Memory B cell (primary cell): ENCODE data around the gene NOD2.

Experiments
- ATAC-seq: fragments of 150-1000 bp; cut with Tn5 transposase; 2 replicates; pipeline ENCODE4 v1.10.0; 2021; ENCODE audit warnings: low read depth, mild to moderate bottlenecking, moderate library complexity
- DNase-seq, 2 donors: peaks; one replicate each; pipeline ENCODE4 v3.0.0; 2022; ENCODE audit warnings: low spot score in 2 of 2
- H3K27ac Mint-ChIP-seq: one replicate; pipeline ENCODE4 v1.8.0; 2022; ENCODE audit warnings: mild to moderate bottlenecking, moderate library complexity, mixed read lengths
- H3K27me3 Mint-ChIP-seq: one replicate; pipeline ENCODE4 v1.8.0; 2022; ENCODE audit warnings: mixed read lengths
- H3K36me3 Mint-ChIP-seq: one replicate; pipeline ENCODE4 v1.8.0; 2022; ENCODE audit warnings: mild to moderate bottlenecking, mixed read lengths
- H3K4me1 Mint-ChIP-seq: one replicate; pipeline ENCODE4 v1.8.0; 2022; ENCODE audit warnings: mixed read lengths
- H3K4me3 Mint-ChIP-seq: one replicate; pipeline ENCODE4 v1.8.0; 2022; ENCODE audit warnings: mild to moderate bottlenecking, moderate library complexity, mixed read lengths
- H3K9me3 Mint-ChIP-seq: one replicate; pipeline ENCODE4 v1.8.0; 2022; ENCODE audit warnings: mixed read lengths

NOD2 gene

DNA sequence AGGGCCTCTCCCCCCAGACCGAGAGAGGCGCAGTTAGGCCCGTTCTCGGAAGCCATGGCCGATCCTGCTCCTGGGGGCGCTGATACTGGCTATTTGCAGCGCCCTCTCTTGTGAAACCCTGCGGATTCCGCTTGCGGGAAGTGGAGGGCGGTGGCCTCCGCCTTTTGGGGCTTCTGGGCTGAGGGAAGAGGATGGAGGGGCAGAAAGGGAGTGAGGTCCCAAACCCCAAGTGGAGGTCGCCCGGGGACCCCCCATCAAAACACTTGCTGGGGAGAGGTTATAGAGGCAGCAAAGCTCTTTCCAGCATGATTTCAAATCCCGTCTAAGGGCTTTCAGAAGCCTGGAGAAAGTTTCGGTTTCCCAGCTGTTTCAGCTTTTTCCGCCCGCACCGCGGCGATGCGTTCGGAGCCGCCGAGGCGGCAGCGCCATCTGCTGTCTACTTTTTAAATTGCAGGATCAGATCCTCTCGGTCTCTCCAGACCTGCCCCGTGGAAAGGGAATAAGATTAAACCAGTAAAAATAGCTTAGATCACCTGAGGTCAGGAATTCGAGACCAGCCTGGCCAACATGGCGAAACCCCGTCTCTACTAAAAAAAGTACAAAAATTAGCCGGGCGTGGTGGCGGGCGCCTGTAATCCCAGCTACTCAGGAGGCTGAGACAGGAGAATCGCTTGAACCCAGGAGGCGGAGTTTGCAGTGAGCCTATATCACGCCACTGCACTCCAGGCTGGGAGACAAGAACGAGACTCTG lies 28.1 kb upstream of the NOD2 start:
- peaks cover 9% of the 10 kb centered on the region for H3K36me3 Mint-ChIP-seq
- ATAC-seq (peak; percentile 72), DNase-seq (peak; percentile 82 to 91)
- H3K27me3 Mint-ChIP-seq, result no peaks in the 10 kb centered on the region
- H3K9me3 Mint-ChIP-seq, result peaks cover 1% of the 10 kb centered on the region
- H3K4me1 Mint-ChIP-seq, result peaks cover 12% of the 10 kb centered on the region
- peak overlapping the region; percentile 20 for H3K27ac Mint-ChIP-seq
- peak overlapping the region; percentile 77 for H3K4me3 Mint-ChIP-seq

GRCh38 chr16:50666658-50667496 lies 26.5 kb upstream of the NOD2 start:
- peak; percentile 86 for ATAC-seq
- Mint-ChIP-seq H3K4me1 (peaks cover 12% of the 10 kb centered on the region), H3K9me3 (peaks cover 3% of the 10 kb centered on the region), H3K27ac (peak overlapping the region; percentile 53), H3K4me3 (peak overlapping the region; percentile 57), H3K36me3 (peaks cover 18% of the 10 kb centered on the region), H3K27me3 (no peaks in the 10 kb centered on the region)
- peak in 1 of 2 donors; percentile 28 for DNase-seq

GRCh38 chr16:50667497-50668367 lies 25.7 kb upstream of the NOD2 start:
- ATAC-seq (no peak), DNase-seq (no peak)
- Mint-ChIP-seq H3K9me3 (peaks cover 5% of the 10 kb centered on the region), H3K27me3 (no peaks in the 10 kb centered on the region), H3K4me1 (peaks cover 12% of the 10 kb centered on the region), H3K27ac (peak overlapping the region; percentile 53), H3K36me3 (peaks cover 27% of the 10 kb centered on the region), H3K4me3 (peak overlapping the region; percentile 57)

DNA sequence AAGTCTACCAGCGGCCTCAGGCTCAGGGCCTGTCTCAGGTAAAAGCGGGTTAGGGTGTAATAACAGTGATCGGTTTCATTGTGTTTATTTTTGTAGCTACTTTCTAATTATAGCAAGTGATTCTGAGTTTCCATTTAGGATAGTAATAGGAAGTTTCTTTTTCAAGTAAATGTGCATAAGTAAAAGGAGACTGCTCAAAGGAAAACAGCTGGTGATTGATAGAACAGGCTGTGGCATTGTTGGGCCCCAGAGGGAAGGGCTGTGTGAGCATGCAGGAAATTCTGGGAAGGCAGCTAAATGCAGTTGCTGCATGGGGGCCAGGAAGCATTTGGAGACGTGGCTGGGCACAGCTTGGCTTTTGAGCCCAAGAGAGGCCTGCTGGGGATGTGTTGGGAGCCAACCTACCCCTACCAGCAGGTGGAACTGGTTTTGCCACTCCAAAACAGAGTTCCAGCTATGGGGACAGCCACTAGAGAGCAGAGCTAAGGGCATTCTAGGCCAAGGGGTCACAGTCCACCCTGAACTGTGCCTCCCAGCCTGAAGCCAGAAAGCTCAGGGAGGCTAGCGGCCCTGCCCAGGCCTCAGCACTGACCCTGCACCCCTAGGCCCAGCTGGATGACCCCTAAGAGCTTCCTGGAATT lies 24.9 kb upstream of the NOD2 start:
- Mint-ChIP-seq H3K4me1 (peaks cover 12% of the 10 kb centered on the region), H3K4me3 (no peak overlapping the region), H3K36me3 (peaks cover 34% of the 10 kb centered on the region), H3K27ac (peak overlapping the region; percentile 53), H3K27me3 (no peaks in the 10 kb centered on the region), H3K9me3 (peaks cover 5% of the 10 kb centered on the region)
- ATAC-seq (no peak), DNase-seq (no peak)

DNA sequence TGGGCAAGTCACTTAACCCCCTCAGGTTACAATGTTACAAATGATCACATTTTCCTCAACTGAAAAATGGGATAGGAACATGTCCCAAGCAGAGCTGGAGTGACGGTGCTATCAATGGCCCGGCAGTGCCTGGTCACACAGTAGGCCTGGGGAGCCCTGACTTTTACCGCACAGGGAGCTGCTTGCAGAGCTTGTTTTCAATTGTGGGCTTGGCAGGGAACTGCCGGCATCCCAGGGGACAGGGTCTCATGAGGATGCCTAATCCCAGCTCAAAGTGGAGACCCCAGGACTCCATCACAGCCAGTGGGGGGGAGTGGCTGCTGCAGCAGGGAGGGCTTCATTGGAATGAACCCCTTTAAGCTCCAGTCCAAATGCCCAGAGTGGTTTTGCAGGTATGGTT lies 23.7 kb upstream of the NOD2 start:
- Mint-ChIP-seq H3K9me3 (peaks cover 5% of the 10 kb centered on the region), H3K27ac (no peak overlapping the region), H3K4me3 (no peak overlapping the region), H3K4me1 (peaks cover 11% of the 10 kb centered on the region), H3K27me3 (no peaks in the 10 kb centered on the region), H3K36me3 (peaks cover 40% of the 10 kb centered on the region)
- DNase-seq, result no peak
- ATAC-seq, result no peak

- ATAC-seq (no peak), DNase-seq (no peak)
- Mint-ChIP-seq H3K27me3 (no peaks in the 10 kb centered on the region), H3K4me1 (peaks cover 10% of the 10 kb centered on the region), H3K36me3 (peaks cover 47% of the 10 kb centered on the region), H3K27ac (no peak overlapping the region), H3K9me3 (peaks cover 5% of the 10 kb centered on the region), H3K4me3 (no peak overlapping the region)
Measured at GRCh38 chr16:50670476-50670875, 22.9 kb upstream of the NOD2 start.

- Mint-ChIP-seq H3K27ac (peak overlapping the region; percentile 77), H3K4me3 (no peak overlapping the region), H3K9me3 (peaks cover 4% of the 10 kb centered on the region), H3K27me3 (no peaks in the 10 kb centered on the region), H3K4me1 (peaks cover 8% of the 10 kb centered on the region), H3K36me3 (peaks cover 60% of the 10 kb centered on the region)
- ATAC-seq, result peak; percentile 31
- DNase-seq, result peak; percentile 37 to 46
Measured at GRCh38 chr16:50671644-50672260, 21.7 kb upstream of the NOD2 start.

DNA sequence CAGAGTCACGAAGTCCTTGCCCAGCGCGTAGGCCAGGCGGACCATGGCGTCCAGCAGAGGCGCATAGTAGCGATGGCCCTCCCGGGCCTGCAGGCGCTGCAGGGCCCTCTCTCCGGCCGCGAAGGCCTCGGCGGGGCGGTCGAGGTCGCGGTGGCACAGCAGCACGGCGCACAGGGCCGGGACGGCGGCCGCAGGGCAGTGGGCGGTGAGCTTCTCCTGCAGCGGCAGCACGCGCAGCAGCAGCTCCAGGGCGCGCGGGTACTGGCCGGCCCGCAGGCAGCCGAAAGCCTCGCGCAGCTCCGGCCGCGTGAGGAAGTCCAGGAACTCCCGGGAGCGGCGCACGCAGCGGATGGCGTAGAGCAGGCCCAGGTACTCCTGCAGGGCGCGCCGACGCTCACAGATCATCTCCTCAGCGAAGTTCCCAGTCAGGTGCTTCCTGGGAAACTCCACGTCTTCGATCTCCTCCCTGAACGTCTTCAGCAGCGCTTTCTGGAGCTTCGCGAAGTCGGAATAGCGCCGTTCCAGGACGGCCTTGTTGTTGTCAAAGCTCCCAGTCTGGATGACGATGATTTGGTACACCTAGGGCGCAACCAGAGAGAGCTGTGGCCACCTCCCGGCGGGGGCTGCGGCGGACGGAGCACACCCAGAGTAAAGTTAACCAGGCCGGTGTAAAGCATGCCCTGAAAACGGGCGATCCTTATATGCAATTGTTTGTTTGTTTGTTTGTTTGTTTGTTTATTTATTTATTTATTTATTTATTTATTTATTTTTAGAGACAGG lies 19.7 kb upstream of the NOD2 start:
- Mint-ChIP-seq H3K27ac (no peak overlapping the region), H3K4me1 (peaks cover 5% of the 10 kb centered on the region), H3K36me3 (peaks cover 64% of the 10 kb centered on the region), H3K4me3 (no peak overlapping the region), H3K9me3 (peaks cover 4% of the 10 kb centered on the region), H3K27me3 (no peaks in the 10 kb centered on the region)
- DNase-seq, result no peak
- no peak for ATAC-seq

DNA sequence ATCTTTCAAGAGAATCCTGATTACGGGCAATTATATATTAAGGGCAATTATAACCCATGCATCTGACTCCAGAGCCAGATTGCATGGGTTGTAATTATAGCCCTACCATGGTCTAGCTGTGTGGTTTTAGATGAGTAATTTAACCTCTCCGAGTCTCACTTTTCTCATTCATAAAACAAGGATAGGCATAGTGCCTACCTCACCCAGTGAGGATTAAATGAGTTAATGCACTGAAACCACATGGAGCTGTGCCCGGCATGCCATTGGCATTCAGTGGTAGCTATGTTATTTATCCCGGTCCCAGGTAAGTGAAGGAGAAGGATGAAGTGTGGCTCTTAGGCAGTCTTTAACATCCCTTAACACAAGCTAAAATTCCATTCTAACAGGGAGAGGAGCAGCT lies 18.6 kb upstream of the NOD2 start:
- Mint-ChIP-seq H3K4me3 (no peak overlapping the region), H3K27me3 (no peaks in the 10 kb centered on the region), H3K27ac (no peak overlapping the region), H3K4me1 (peaks cover 13% of the 10 kb centered on the region), H3K36me3 (peaks cover 67% of the 10 kb centered on the region), H3K9me3 (peaks cover 4% of the 10 kb centered on the region)
- no peak for ATAC-seq
- no peak for DNase-seq

- H3K4me1 Mint-ChIP-seq, result peaks cover 19% of the 10 kb centered on the region
- peaks cover 4% of the 10 kb centered on the region for H3K9me3 Mint-ChIP-seq
- DNase-seq (no peak), ATAC-seq (no peak)
- no peaks in the 10 kb centered on the region for H3K27me3 Mint-ChIP-seq
- H3K27ac Mint-ChIP-seq, result peak overlapping the region; percentile 88
- H3K4me3 Mint-ChIP-seq, result no peak overlapping the region
- H3K36me3 Mint-ChIP-seq, result peaks cover 64% of the 10 kb centered on the region
Measured at GRCh38 chr16:50675686-50676610, 17.5 kb upstream of the NOD2 start.

GRCh38 chr16:50676684-50677225 lies 16.7 kb upstream of the NOD2 start:
- peak overlapping the region; percentile 88 for H3K27ac Mint-ChIP-seq
- DNase-seq (no peak), ATAC-seq (no peak)
- peaks cover 58% of the 10 kb centered on the region for H3K36me3 Mint-ChIP-seq
- peaks cover 25% of the 10 kb centered on the region for H3K4me1 Mint-ChIP-seq
- H3K9me3 Mint-ChIP-seq, result peaks cover 2% of the 10 kb centered on the region
- no peaks in the 10 kb centered on the region for H3K27me3 Mint-ChIP-seq
- no peak overlapping the region for H3K4me3 Mint-ChIP-seq
